K562 (cell line): ENCODE data around the gene SYT1. TPM values are rescaled to one million over a fixed set of nuclear protein-coding genes. Genes with fewer than 3 reads are reported as not detected.

Experiments
- CHD1 ChIP-seq: fragments of 200-600 bp; sonication (generic); IDR thresholded peaks from one replicate; pipeline ENCODE4 v1.6.1; 2012; ENCODE audit warnings: mild to moderate bottlenecking, moderate library complexity, low read length, inconsistent platforms
- HEY1 ChIP-seq: fragments of 250-450 bp; sonication (Bioruptor Pico); IDR thresholded peaks from 2 replicates; pipeline ENCODE4 v1.5.0; 2020; ENCODE audit warnings: mild to moderate bottlenecking, moderate library complexity, borderline replicate concordance
- JUN ChIP-seq, 2 experiments: sonication (generic) in 1 of 2; formaldehyde crosslinking in 1 of 2; IDR thresholded peaks; 2 replicates each; pipeline versions ENCODE4 v1.6.1 to v1.8.0; 2012 to 2022; ENCODE audit warnings: borderline replicate concordance in 2 of 2, mild to moderate bottlenecking in 2 of 2, improper control_type of control experiment in 1 of 2, low read depth in 1 of 2, low read length in 1 of 2, missing genetic modification reagents in 1 of 2
- SMARCC2 ChIP-seq: fragments of 450-650 bp; IDR thresholded peaks from 2 replicates; pipeline ENCODE4 v1.6.1; 2017; ENCODE audit warnings: antibody characterized with exemption, moderate library complexity, mild to moderate bottlenecking, low read depth
- SMARCE1 ChIP-seq: fragments of 450-650 bp; IDR thresholded peaks from 2 replicates; pipeline ENCODE4 v1.7.1; 2016; ENCODE audit warnings: mild to moderate bottlenecking
- ZKSCAN1 ChIP-seq: fragments of 150-350 bp; IDR thresholded peaks from 2 replicates; pipeline ENCODE4 v1.6.1; 2016; ENCODE audit warnings: low read depth, low read length
- ZNF23 ChIP-seq: fragments of 250-450 bp; sonication (Bioruptor Pico); IDR thresholded peaks from 2 replicates; pipeline ENCODE4 v1.4.0; 2020; ENCODE audit warnings: mild to moderate bottlenecking
- ZNF41 ChIP-seq: fragments of 250-450 bp; sonication (Bioruptor Pico); conservative IDR thresholded peaks from 2 replicates; pipeline ENCODE4 v1.4.0; 2020; ENCODE audit warnings: mild to moderate bottlenecking
- ZNF785 ChIP-seq: fragments of 250-450 bp; sonication (Bioruptor Pico); IDR thresholded peaks from 2 replicates; pipeline ENCODE4 v1.4.0; 2020; ENCODE audit warnings: mild to moderate bottlenecking
- polyA plus RNA-seq, 8 experiments: library from polyadenylated mRNA; depleted of rRNA in 4 of 8; stranded (reverse) in 5 of 8; unstranded in 3 of 8; fragments of >200 nt; fragmentation: Nextera tagmentation in 2 of 8; fragmentation: Illumina TruSeq in 1 of 8; extraction: Ambion mirVana in 2 of 8; extraction: Trizol in 1 of 8; gene quantifications; 2 replicates each; pipeline versions ENCODE4 v1.2.1 to v1.2.3, GENCODE V29; 2011 to 2014; ENCODE audit warnings: inconsistent platforms in 1 of 8, missing spikeins in 1 of 8
- total RNA-seq, 7 experiments: library from RNA; depleted of rRNA in 6 of 7; stranded (reverse); fragments of >200 nt in 6 of 7; fragmentation: Illumina TruSeq in 2 of 7; extraction: Trizol in 2 of 7; gene quantifications; 2 replicates each; pipeline versions ENCODE4 v1.2.1 to v1.2.3, GENCODE V29; 2011 to 2021; ENCODE audit warnings: low replicate concordance in 1 of 7
- TF ChIP-seq, protein P1 (sequence below), 2 experiments: IDR thresholded peaks in 1 of 2; conservative IDR thresholded peaks in 1 of 2; 2 replicates each; pipeline ENCODE4 v1.6.1; 2016; ENCODE audit warnings: low read depth in 2 of 2, mild to moderate bottlenecking in 1 of 2, missing compliant biosample characterization in 1 of 2, missing genetic modification characterization in 1 of 2, moderate library complexity in 1 of 2
- TF ChIP-seq, protein P2 (sequence below): fragments of 200-800 bp; sonication (Bioruptor generic); IDR thresholded peaks from 2 replicates; pipeline ENCODE4 v1.6.1; 2016; ENCODE audit warnings: missing genetic modification characterization, missing compliant biosample characterization
- TF ChIP-seq, protein P3 (sequence below): fragments of 250-450 bp; sonication (Bioruptor Pico); IDR thresholded peaks from 2 replicates; pipeline ENCODE4 v1.4.0; 2020; ENCODE audit warnings: mild to moderate bottlenecking, moderate library complexity, borderline replicate concordance

Gene SYT1
- total and polyA plus RNA-seq, 9 of the 15 experiments (the other 6 are each of a cell fraction or from before 2014, with no cell fraction given) = 0.03 to 0.13 (median 0.07) TPM; not detected in 4

DNA sequence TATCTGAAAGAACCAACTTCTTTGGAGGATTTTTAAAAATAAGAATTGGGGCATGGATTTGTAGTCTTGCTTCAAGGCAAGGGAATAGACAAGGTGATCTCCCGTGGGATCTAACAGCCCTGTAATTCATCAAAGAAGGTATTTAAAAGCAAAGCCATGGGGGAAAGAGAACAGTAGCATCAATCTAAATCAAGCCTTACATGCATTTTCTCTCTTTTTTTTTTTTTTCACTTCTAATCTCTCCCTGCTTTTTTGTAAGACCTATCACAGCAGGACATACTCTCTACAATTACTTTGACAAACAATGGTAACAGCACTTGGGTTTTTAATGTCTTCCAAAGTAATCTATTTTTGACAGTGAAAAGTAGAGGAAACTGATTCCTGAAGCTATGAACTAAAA, 458.3 kb downstream of the SYT1 start (continued):
- TF ChIP-seq, protein P1, sequence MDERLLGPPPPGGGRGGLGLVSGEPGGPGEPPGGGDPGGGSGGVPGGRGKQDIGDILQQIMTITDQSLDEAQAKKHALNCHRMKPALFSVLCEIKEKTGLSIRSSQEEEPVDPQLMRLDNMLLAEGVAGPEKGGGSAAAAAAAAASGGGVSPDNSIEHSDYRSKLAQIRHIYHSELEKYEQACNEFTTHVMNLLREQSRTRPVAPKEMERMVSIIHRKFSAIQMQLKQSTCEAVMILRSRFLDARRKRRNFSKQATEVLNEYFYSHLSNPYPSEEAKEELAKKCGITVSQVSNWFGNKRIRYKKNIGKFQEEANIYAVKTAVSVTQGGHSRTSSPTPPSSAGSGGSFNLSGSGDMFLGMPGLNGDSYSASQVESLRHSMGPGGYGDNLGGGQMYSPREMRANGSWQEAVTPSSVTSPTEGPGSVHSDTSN (CRISPR knock-in tag; IDR thresholded peaks at IDR 0.05; ENCODE audit: low read depth) = no peak
- TF ChIP-seq, protein P1 (tag; conservative IDR thresholded peaks at IDR 0.05; ENCODE audit: low read depth) = no peak
- TF ChIP-seq SMARCC2 = no peak
- no peak for TF ChIP-seq ZNF23
- TF ChIP-seq, protein P2, sequence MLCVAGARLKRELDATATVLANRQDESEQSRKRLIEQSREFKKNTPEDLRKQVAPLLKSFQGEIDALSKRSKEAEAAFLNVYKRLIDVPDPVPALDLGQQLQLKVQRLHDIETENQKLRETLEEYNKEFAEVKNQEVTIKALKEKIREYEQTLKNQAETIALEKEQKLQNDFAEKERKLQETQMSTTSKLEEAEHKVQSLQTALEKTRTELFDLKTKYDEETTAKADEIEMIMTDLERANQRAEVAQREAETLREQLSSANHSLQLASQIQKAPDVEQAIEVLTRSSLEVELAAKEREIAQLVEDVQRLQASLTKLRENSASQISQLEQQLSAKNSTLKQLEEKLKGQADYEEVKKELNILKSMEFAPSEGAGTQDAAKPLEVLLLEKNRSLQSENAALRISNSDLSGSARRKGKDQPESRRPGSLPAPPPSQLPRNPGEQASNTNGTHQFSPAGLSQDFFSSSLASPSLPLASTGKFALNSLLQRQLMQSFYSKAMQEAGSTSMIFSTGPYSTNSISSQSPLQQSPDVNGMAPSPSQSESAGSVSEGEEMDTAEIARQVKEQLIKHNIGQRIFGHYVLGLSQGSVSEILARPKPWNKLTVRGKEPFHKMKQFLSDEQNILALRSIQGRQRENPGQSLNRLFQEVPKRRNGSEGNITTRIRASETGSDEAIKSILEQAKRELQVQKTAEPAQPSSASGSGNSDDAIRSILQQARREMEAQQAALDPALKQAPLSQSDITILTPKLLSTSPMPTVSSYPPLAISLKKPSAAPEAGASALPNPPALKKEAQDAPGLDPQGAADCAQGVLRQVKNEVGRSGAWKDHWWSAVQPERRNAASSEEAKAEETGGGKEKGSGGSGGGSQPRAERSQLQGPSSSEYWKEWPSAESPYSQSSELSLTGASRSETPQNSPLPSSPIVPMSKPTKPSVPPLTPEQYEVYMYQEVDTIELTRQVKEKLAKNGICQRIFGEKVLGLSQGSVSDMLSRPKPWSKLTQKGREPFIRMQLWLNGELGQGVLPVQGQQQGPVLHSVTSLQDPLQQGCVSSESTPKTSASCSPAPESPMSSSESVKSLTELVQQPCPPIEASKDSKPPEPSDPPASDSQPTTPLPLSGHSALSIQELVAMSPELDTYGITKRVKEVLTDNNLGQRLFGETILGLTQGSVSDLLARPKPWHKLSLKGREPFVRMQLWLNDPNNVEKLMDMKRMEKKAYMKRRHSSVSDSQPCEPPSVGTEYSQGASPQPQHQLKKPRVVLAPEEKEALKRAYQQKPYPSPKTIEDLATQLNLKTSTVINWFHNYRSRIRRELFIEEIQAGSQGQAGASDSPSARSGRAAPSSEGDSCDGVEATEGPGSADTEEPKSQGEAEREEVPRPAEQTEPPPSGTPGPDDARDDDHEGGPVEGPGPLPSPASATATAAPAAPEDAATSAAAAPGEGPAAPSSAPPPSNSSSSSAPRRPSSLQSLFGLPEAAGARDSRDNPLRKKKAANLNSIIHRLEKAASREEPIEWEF = no peak
- TF ChIP-seq ZNF41 = no peak
- no peak for TF ChIP-seq ZNF785 (CRISPR knock-in tag)
- TF ChIP-seq ZKSCAN1 = no peak
- no peak for TF ChIP-seq CHD1
- TF ChIP-seq HEY1 (CRISPR knock-in tag) = no peak
- TF ChIP-seq, protein P3, sequence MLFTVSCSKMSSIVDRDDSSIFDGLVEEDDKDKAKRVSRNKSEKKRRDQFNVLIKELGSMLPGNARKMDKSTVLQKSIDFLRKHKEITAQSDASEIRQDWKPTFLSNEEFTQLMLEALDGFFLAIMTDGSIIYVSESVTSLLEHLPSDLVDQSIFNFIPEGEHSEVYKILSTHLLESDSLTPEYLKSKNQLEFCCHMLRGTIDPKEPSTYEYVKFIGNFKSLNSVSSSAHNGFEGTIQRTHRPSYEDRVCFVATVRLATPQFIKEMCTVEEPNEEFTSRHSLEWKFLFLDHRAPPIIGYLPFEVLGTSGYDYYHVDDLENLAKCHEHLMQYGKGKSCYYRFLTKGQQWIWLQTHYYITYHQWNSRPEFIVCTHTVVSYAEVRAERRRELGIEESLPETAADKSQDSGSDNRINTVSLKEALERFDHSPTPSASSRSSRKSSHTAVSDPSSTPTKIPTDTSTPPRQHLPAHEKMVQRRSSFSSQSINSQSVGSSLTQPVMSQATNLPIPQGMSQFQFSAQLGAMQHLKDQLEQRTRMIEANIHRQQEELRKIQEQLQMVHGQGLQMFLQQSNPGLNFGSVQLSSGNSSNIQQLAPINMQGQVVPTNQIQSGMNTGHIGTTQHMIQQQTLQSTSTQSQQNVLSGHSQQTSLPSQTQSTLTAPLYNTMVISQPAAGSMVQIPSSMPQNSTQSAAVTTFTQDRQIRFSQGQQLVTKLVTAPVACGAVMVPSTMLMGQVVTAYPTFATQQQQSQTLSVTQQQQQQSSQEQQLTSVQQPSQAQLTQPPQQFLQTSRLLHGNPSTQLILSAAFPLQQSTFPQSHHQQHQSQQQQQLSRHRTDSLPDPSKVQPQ (CRISPR knock-in tag) = no peak
- no peak for TF ChIP-seq SMARCE1
- TF ChIP-seq JUN (IDR thresholded peaks at IDR 0.05; ENCODE audit: borderline replicate concordance, low read depth, low read length) = no peak
- no peak for TF ChIP-seq JUN (CRISPR knock-in tag; IDR thresholded peaks at IDR 0.05; ENCODE audit: borderline replicate concordance)
- TF ChIP-seq, all 486 proteins: peak for 0
